ENCODE data around the gene TTI1.
"Not testable (repeated sequence)": the region's sequence is repeated elsewhere in the genome, so short reads cannot be mapped to it uniquely, and the experiment has no call there.

TTI1 gene

GRCh38 chr20:37986873-37987601 is 46.2 kb downstream of the TTI1 start:
- no peak for DNase-seq

GRCh38 chr20:37986044-37986858 is 47.0 kb downstream of the TTI1 start:
- DNase-seq = no peak

DNA sequence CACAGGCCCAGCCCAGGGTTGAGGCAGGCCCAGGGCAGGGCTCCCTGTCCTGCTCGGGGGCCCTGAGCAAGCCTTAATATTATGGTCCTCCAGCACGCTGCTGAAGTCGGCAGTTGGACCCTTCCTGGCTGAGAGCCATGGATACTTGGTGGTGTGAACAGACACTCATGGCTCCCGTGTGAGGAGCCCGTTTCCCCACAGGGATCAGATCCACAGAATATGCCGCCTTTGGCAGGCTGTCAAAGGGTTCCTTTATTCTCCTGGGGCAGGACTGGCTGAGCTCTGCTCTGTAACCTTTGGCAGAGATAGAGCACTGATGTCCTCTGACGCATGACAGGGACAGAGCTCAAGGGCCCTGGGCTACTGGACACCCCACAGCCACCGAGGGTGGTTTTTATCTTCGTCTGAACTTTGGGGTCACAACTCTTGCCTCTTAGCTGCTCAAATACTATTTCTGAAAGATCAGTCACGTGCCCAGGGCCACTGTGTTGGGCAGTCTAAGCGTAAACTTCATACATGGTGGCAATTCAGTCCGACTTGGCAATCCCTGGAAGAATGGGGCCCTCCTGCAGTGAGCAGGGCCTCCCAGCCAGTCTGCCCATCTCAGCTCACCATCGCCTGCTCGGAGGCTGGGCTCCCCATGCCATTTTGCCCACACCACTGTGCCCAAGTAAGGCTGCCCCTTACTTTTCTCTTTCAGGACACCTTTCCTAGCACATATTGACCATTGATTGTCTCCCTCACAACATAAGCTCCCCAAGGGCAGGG is 49.1 kb downstream of the TTI1 start:
- DNase-seq = no peak

DNA sequence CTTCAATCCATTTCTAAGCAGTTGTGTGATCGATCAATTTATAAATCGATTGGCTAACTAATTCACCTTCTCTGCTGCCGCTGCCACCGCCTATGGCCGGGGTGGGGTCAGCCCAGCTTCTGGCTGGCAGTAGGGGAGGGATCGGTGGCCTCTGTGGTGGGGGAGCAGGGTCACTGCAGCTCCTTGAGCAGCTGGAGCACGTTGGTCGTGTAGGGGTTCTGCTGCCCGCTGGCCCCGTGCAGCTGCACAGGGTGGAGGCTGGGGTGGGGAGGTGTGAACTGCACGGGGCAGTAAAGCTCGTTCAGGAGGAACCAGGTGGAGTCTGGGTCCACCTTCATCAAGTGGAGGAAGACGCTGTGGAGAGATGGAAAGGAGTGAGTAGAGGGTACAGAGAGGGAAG is 50.0 kb downstream of the TTI1 start:
- no peak for DNase-seq

GRCh38 chr20:37981568-37981967 is 51.7 kb downstream of the TTI1 start:
- DNase-seq = no peak

DNA sequence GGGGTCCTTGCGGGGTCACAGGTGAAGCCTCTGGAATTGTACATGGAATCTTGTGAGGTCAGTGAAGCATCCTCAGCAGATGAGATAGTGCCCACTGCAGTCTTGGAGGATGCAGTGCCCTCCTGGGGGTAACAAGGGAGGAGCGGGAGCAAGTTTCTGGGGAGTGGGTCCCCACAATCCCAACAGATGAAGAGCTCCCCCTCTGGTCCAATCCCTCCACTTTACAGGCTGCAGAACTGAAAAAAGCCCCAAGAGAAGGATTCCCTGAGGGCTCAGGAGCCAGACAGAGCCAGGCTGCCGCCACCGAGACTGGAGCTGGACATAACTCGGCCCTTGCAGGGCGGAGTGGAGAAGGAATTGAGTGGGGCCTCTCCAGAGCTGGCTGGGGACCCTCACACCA is 52.4 kb downstream of the TTI1 start:
- DNase-seq = no peak

GRCh38 chr20:37980383-37980782 is 52.9 kb downstream of the TTI1 start:
- no peak for DNase-seq

- no peak for DNase-seq
These were observed 54.0 kb downstream of the TTI1 start for GRCh38 chr20:37979021-37979985.

- DNase-seq = no peak
These were observed 55.5 kb downstream of the TTI1 start for GRCh38 chr20:37977786-37978185.

GRCh38 chr20:37977338-37977737 is 55.9 kb downstream of the TTI1 start:
- no peak for DNase-seq

- DNase-seq = no peak
These were observed 56.4 kb downstream of the TTI1 start for GRCh38 chr20:37976887-37977286.

- no peak for DNase-seq
These were observed 60.0 kb downstream of the TTI1 start for GRCh38 chr20:37973059-37973910.

GRCh38 chr20:37972256-37973058 is 60.8 kb downstream of the TTI1 start:
- DNase-seq = no peak

- DNase-seq = no peak
These were observed 61.6 kb downstream of the TTI1 start for GRCh38 chr20:37971561-37972127.

- DNase-seq = no peak
These were observed 62.4 kb downstream of the TTI1 start for GRCh38 chr20:37970856-37971245.

DNA sequence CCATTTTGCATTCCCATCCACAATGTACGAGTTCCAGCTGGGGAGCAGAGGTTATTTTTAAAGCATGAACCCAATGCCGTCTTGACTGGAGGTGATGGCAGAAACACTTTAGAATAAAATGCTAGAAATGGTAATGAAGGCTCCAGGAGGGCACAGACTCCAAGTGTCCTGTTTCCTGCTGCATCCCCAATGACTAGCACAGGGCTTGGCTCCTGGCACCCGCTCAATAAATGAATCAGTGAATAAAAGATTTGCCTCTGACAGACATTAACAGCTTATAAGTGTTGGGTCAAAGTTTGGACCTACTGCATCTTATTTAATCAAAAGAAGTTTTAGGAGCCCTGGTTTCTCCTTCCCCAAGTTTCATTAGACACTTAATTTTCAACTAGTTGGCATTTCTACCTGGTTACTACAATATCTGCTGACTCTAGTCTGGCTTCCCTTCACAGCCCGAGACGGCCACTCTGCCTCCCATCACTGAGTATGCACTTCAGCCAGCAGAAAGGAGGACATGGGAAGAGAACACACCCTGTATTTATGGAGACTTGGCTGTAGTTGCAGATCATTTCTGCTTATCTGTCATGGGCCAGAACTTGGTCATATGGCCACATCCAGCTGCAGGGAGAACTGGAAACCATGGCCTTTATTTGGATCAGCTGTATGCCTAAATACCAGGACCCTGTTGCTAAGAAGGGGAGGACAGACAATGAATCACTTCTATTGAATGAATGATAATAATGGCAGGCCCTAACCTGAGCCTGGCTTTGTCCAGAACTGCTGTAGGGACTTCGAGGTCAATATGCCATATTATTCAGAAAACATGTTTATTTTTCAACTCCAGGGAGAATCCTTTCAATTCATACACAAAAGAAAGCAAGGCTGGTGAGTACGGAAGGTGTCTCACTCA is 63.1 kb downstream of the TTI1 start:
- no peak for DNase-seq

GRCh38 chr20:37968841-37969401 is 64.3 kb downstream of the TTI1 start:
- DNase-seq = no peak

GRCh38 chr20:37963483-37963882 is 69.8 kb downstream of the TTI1 start:
- DNase-seq = not testable (repeated sequence)

- DNase-seq = no peak
These were observed 72.2 kb downstream of the TTI1 start for GRCh38 chr20:37961066-37961465.
